ENCODE measurements around the gene ATP5PD. TPM values are rescaled to one million over a fixed set of nuclear protein-coding genes. Genes with fewer than 3 reads are reported as not detected.

ATP5PD gene
- total and polyA plus RNA-seq, 2 of the 8 experiments (the other 6 are each of a cell fraction or from before 2014, with no cell fraction given), result 335 to 407 TPM

GRCh38 chr17:75078284-75079022 lies 31.7 kb upstream of the ATP5PD start (continued):
- no peak for TF ChIP-seq CEBPB (IDR thresholded peaks at IDR 0.05; ENCODE audit: low read depth, low read length)
- no peak for TF ChIP-seq CTBP2 (IDR thresholded peaks at IDR 0.05; ENCODE audit: borderline replicate concordance, insufficient read depth, insufficient read length, low read length)
- TF ChIP-seq EP300 (IDR thresholded peaks at IDR 0.05; ENCODE audit: borderline replicate concordance in 1 of 2, low read depth in 2 of 2, low read length in 2 of 2), result no peak
- TF ChIP-seq CBX5 (IDR thresholded peaks at IDR 0.05; ENCODE audit: low read depth, low read length), result no peak
- no peak for TF ChIP-seq CREB1 (IDR thresholded peaks at IDR 0.05)
